HG03135 (cell line): Measurements from ENCODE around the gene KCNE4.

ENCODE experiments used
- ATAC-seq: cut with Tn5 transposase; IDR thresholded peaks from one replicate; pipeline ENCODE4 v1.9.1; 2021; ENCODE audit warnings: mild to moderate bottlenecking, moderate library complexity; ENCODE audit not compliant: unreplicated experiment

The KCNE4 gene

GRCh38 chr2:223051693-223052289 lies at the start of gene KCNE4:
TSS of gene KCNE4 (plus strand) at chr2:223052190. CDS start at chr2:223052831, 641 bp downstream.
- no peak for ATAC-seq

- no peak for ATAC-seq
Measured at GRCh38 chr2:223003191-223003590, 48.8 kb upstream of the KCNE4 start.

GRCh38 chr2:223005496-223005895 lies 46.5 kb upstream of the KCNE4 start:
- no peak for ATAC-seq

- no peak for ATAC-seq
Measured at GRCh38 chr2:223007531-223007930, 44.5 kb upstream of the KCNE4 start.

- no peak for ATAC-seq
Measured at GRCh38 chr2:223008162-223008561, 43.8 kb upstream of the KCNE4 start.

- ATAC-seq = no peak
Measured at GRCh38 chr2:223008956-223009355, 43.0 kb upstream of the KCNE4 start.

- ATAC-seq = no peak
Measured at GRCh38 chr2:223010641-223011040, 41.3 kb upstream of the KCNE4 start.

GRCh38 chr2:223012291-223012690 lies 39.7 kb upstream of the KCNE4 start:
- no peak for ATAC-seq

- no peak for ATAC-seq
Measured at GRCh38 chr2:223019390-223019930, 32.5 kb upstream of the KCNE4 start.

- no peak for ATAC-seq
Measured at GRCh38 chr2:223019987-223020717, 31.8 kb upstream of the KCNE4 start.

- no peak for ATAC-seq
Measured at GRCh38 chr2:223020971-223021675, 30.9 kb upstream of the KCNE4 start.

- ATAC-seq = no peak
Measured at GRCh38 chr2:223026357-223027110, 25.5 kb upstream of the KCNE4 start.

GRCh38 chr2:223027442-223027841 lies 24.5 kb upstream of the KCNE4 start:
- no peak for ATAC-seq

- no peak for ATAC-seq
Measured at GRCh38 chr2:223029287-223029686, 22.7 kb upstream of the KCNE4 start.

- no peak for ATAC-seq
Measured at GRCh38 chr2:223032187-223033142, 19.5 kb upstream of the KCNE4 start.

- no peak for ATAC-seq
Measured at GRCh38 chr2:223034221-223034975, 17.6 kb upstream of the KCNE4 start.

- ATAC-seq = no peak
Measured at GRCh38 chr2:223036790-223037444, 15.1 kb upstream of the KCNE4 start.

GRCh38 chr2:223037445-223037800 lies 14.6 kb upstream of the KCNE4 start:
- ATAC-seq = no peak

- ATAC-seq = no peak
Measured at GRCh38 chr2:223039618-223040017, 12.4 kb upstream of the KCNE4 start.
